Psoas muscle (tissue), 8 donors: ENCODE data around the gene PFKM. TPM values are rescaled to one million over a fixed set of nuclear protein-coding genes. Genes with fewer than 3 reads are reported as not detected.

ENCODE experiments used
- ATAC-seq, 4 donors: fragments of 200-7000 bp; cut with Tn5 transposase; one replicate each; pipeline ENCODE4 v1.9.1; 2020; ENCODE audit warnings: moderate library complexity in 3 of 4, mild to moderate bottlenecking in 2 of 4
- DNase-seq, 2 donors: peaks; one replicate each; pipeline ENCODE4 v3.0.0-alpha.2; 2020
- H3K27ac ChIP-seq: fragments of 200-600 bp; one replicate; pipeline ENCODE4 v1.8.0; 2022
- H3K27me3 ChIP-seq, 3 donors: fragments of 200-600 bp in 1 of 3; one replicate each; pipeline versions ENCODE4 v1.6.1 to v1.8.0; 2013 to 2022; ENCODE audit warnings: low read length in 2 of 3, mild to moderate bottlenecking in 2 of 3, moderate library complexity in 1 of 3; ENCODE audit not compliant: insufficient read depth in 3 of 3
- H3K36me3 ChIP-seq, 2 donors: fragments of 200-600 bp in 1 of 2; one replicate each; pipeline versions ENCODE4 v1.6.1 to v1.8.0; 2013 to 2022; ENCODE audit warnings: low read depth in 1 of 2, mild to moderate bottlenecking in 1 of 2, moderate library complexity in 1 of 2; ENCODE audit not compliant: insufficient read depth in 1 of 2
- H3K4me1 ChIP-seq: fragments of 200-600 bp; one replicate; pipeline ENCODE4 v1.8.0; 2022
- H3K4me3 ChIP-seq: fragments of 200-600 bp; one replicate; pipeline ENCODE4 v1.8.0; 2022; ENCODE audit warnings: mild to moderate bottlenecking
- H3K9me3 ChIP-seq: fragments of 200-600 bp; one replicate; pipeline ENCODE4 v1.8.0; 2022
- WGBS, 3 donors: extraction: QIAGEN DNeasy Blood & Tissue Kit; methylation state at CpG; one replicate each; pipeline versions ENCODE4 v1.1.6 to v1.1.7; 2013; 5-methylcytosine and 5-hydroxymethylcytosine counted together
- intact Hi-C, 2 donors: fragments of 100-400 bp; cut with DNase I; formaldehyde crosslinking; loops; one replicate each; pipeline versions ENCODE4 v1.11.0 to v1.14.2; 2022
- polyA plus RNA-seq, 3 donors: library from polyadenylated mRNA; stranded (reverse); fragments of 200-250 nt; gene quantifications; one replicate each; pipeline ENCODE4 v1.2.3, GENCODE V29; 2013
- total RNA-seq, 4 donors: library from RNA; stranded (reverse); fragmentation: NEBNext Ultra II Directional in 2 of 4; extraction: Animal tissue kit (Norgen Biotek cat#: 25700) in 2 of 4; gene quantifications; one replicate each; pipeline versions ENCODE4 v1.2.1 to v1.2.4, GENCODE V29; 2021 to 2023
- TF ChIP-seq, protein P1 (sequence below): fragments of 200-600 bp; IDR thresholded peaks from one replicate; pipeline ENCODE4 v1.8.0; 2022; ENCODE audit warnings: antibody characterized with exemption
- donor health status: healthy with polysubstance abuse.
- donor health status: DM: no; HTN: no; CAD: no; lungs with moderate emphysema.
- donor health status: Bipolar disorder and iron deficiency.
- donor health status: healthy.
- donor health status: DM: yes; HTN: yes; CAD: no.
- donor health status: DM: no; HTN: no; CAD: no.
- donor health status: DM: no; HTN: no; CAD: no.
- donor health status: DM: yes; HTN: yes; CAD: no.

Gene PFKM
- total and polyA plus RNA-seq, 7 donors = 65.1 to 1,283 (median 618) TPM

DNA sequence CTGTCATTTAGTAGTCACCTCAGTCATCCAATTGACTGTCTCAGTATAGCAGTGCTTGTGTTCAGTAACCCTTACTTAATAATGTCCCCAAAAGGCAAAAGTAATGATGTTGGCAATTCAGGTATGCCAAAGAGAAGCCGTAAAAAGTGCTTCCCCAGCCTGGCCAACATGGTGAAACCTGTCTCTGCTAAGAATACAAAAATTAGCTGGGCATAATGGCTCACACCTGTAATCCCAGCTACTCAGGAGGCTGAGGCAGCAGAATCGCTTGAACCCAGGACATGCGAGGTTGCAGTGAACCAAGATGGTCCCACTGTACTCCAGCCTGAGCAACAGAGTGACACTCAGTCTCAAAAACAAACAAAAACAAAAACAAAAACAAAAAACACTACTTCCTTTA is 46.9 kb upstream of the PFKM start:
- no peaks in the 10 kb centered on the region for H3K9me3 ChIP-seq
- ATAC-seq (no peak), DNase-seq (no peak)
- H3K27me3 ChIP-seq = no peaks in the 10 kb centered on the region
- H3K4me3 ChIP-seq = no peak overlapping the region
- WGBS, 3 donors = 95 to 99% (median 96%) methylated on average over 3 of the region's 3 CpGs
- TF ChIP-seq, protein P1, sequence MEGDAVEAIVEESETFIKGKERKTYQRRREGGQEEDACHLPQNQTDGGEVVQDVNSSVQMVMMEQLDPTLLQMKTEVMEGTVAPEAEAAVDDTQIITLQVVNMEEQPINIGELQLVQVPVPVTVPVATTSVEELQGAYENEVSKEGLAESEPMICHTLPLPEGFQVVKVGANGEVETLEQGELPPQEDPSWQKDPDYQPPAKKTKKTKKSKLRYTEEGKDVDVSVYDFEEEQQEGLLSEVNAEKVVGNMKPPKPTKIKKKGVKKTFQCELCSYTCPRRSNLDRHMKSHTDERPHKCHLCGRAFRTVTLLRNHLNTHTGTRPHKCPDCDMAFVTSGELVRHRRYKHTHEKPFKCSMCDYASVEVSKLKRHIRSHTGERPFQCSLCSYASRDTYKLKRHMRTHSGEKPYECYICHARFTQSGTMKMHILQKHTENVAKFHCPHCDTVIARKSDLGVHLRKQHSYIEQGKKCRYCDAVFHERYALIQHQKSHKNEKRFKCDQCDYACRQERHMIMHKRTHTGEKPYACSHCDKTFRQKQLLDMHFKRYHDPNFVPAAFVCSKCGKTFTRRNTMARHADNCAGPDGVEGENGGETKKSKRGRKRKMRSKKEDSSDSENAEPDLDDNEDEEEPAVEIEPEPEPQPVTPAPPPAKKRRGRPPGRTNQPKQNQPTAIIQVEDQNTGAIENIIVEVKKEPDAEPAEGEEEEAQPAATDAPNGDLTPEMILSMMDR = no peak
- peaks cover 6 to 78% of the 10 kb centered on the region in 2 donors for H3K36me3 ChIP-seq
- peaks cover 5% of the 10 kb centered on the region for H3K4me1 ChIP-seq
- no peak overlapping the region for H3K27ac ChIP-seq
- intact Hi-C loops = no loop called here

DNA sequence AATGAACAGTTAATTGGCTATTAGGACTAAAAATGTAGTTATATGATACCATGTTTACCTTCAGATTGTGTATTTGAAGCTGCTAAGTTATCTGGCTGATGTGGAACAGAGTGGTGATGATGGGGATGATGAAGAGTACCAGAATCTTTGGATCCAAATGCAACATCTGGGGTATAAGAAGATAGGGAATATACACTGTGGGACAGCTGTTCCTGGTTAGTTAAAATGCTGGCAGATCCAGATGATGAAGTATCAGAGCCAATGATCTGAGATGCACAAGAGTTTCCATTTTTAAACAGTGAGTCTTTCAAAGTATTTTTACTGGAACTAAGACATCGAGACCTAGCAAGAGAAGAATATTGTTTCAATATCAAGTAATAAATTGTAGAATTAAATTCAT is 44.9 kb upstream of the PFKM start:
- peaks cover 6 to 67% of the 10 kb centered on the region in 2 donors for H3K36me3 ChIP-seq
- DNase-seq (no peak), ATAC-seq (no peak)
- TF ChIP-seq, protein P1 = no peak
- intact Hi-C loops = no loop called here
- no peaks in the 10 kb centered on the region for H3K27me3 ChIP-seq
- no peak overlapping the region for H3K4me3 ChIP-seq
- 52 to 81% (median 66%) methylated on average over 1 of the region's 1 CpG for WGBS, 3 donors
- no peaks in the 10 kb centered on the region for H3K9me3 ChIP-seq
- H3K27ac ChIP-seq = no peak overlapping the region
- peaks cover 5% of the 10 kb centered on the region for H3K4me1 ChIP-seq

DNA sequence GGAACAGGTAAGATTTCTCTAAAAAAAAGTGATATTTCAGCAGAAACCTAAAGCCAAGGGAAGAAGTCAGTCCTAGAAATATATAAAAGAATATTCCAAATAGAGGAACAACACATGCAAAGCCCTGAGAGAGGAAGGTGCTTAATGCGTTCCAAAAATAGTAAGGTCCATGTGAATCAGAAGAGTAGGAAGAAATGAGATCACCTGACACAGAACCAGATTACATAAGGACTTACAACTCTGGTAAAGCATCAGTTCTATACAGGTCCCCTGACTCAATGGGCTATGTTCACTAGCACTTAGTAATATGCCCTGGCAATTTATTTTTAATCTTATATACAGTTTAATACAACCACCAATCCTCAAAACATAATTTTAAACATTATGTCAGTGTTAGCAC is 43.3 kb upstream of the PFKM start:
- Histone ChIP-seq H3K36me3 (peaks cover 0 to 67% of the 10 kb centered on the region in 2 donors), H3K27ac (peak overlapping the region; percentile 17), H3K4me1 (peaks cover 5% of the 10 kb centered on the region), H3K4me3 (no peak overlapping the region), H3K9me3 (no peaks in the 10 kb centered on the region), H3K27me3 (no peaks in the 10 kb centered on the region)
- TF ChIP-seq, protein P1 = no peak
- WGBS, 3 donors = 23 to 55% (median 28%) methylated on average over 1 of the region's 1 CpG
- no peak for DNase-seq
- intact Hi-C loops = no loop called here
- peak; percentile 73 to 94 (median 88) for ATAC-seq

DNA sequence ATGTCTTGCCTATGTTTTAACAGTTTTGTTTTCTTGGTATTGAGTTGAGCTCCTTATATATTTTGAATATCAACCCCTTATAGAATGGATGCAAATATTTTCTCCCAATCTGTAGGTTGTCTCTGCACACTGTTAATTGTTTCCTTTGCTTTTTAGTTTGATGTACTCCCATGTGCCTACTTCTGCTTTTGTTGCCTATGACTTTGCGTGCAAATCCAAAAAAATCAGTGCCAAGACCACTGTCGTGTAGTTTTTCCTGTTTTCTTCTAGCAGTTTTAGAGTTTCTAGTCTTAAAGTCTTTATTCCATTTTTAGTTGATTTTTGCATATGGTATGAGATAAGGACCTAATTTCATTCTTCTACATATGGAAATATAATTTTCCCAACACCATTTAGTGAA is 42.1 kb upstream of the PFKM start:
- Histone ChIP-seq H3K36me3 (peaks cover 0 to 66% of the 10 kb centered on the region in 2 donors), H3K4me1 (peaks cover 5% of the 10 kb centered on the region), H3K4me3 (no peak overlapping the region), H3K9me3 (no peaks in the 10 kb centered on the region), H3K27ac (no peak overlapping the region), H3K27me3 (no peaks in the 10 kb centered on the region)
- DNase-seq = no peak
- WGBS, 3 donors = 88 to 97% (median 93%) methylated on average over 2 of the region's 2 CpGs
- intact Hi-C loops = no loop called here
- ATAC-seq = no peak
- TF ChIP-seq, protein P1 = no peak

DNA sequence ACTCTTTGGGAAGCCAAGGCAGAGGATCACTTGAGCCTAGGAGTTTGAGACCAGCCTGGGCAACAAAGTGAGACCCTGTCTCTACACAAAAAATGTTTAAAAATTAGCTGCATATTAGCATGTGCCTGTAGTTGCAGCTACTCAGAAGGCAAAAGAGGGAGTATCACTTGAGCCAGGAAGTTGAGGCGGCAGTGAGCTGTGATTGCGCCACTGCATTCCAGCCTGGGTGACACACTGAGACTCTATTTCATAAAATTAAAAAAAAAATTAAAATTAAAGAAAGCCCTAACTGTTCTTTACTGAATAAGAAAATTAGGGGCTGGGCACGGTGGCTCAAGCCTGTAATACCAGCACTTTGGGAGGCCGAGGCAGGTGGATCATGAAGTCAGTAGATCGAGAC is 40.3 kb upstream of the PFKM start:
- H3K27ac ChIP-seq = no peak overlapping the region
- intact Hi-C loops = no loop called here
- DNase-seq (no peak), ATAC-seq (no peak)
- WGBS, 3 donors = 89 to 96% (median 95%) methylated on average over 5 of the region's 5 CpGs
- H3K9me3 ChIP-seq = no peaks in the 10 kb centered on the region
- H3K4me1 ChIP-seq = peaks cover 5% of the 10 kb centered on the region
- TF ChIP-seq, protein P1 = no peak
- H3K4me3 ChIP-seq = no peak overlapping the region
- H3K27me3 ChIP-seq = no peaks in the 10 kb centered on the region
- H3K36me3 ChIP-seq = peaks cover 0 to 63% of the 10 kb centered on the region in 2 donors
